Amygdala (tissue), 56 donors: Measurements from ENCODE around the gene ERG.

Experiments used
- DNase-seq, 56 donors: peaks; one replicate each; lab custom pipeline; 2025; lab: John Stamatoyannopoulos, UW

ERG gene

DNA sequence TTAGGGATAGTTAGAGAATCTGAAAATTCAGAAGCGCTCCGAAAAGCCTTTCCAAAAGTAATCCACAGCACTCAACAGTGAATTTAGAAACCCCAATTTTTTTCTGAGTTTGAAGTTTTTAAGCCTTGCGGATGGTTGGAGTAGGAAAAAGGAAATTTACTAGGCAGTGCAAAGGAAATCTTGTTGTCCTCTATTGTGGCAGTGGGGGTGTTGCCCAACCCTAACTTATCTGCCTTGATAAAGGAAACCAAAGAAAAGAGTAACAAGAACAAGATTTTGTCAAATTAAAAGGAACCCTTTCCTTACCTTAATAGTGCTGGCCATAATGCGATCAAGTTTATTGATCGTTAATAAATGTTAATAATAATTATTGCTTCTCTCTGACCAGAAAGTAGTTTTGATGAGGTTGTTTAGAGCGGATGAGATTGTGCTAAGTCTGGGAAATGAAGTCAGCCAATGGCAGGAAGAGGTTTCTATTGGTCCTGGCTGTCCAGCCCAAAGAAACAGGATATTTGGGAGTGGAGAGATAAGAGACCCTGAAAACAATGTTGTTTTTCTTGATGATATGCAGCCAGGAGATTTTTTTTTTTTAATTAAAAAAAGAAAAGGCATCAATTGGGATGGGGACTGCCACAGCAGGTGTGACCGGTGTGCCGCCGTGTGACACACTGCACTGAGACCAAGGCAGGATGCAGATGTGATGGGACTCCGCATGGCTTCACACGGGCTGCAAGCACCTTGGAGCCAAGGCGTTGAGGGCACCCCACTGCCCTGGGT, at the start of gene ERG:
TSS of gene ERG (minus strand) at position 421 of the 777 bp plus-strand sequence. CDS start at position 324, 97 bp downstream.
- no peak for DNase-seq

DNA sequence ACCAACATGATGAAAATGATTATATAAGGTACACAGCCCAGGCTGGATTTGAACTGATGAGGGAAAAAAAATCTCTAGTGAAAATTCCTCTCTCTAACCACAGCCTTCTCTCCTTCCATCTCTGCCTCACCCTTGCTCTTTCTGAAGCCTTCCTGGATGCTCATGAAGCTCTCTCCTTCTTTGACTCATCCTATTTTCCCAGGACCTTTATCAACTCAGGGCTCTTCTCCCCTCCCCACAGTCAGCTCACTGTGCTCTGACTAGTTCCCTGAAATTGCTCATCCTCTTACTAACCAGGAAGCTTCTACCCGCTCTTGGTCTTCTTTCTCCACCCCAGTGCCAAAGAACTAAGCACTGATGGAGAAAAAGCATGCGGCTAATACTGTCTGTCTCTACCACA, 46.4 kb upstream of the ERG start:
- no peak for DNase-seq

- no peak for DNase-seq
These were observed 44.0 kb upstream of the ERG start for GRCh38 chr21:38542263-38542662.

GRCh38 chr21:38538353-38538752, 40.1 kb upstream of the ERG start:
- no peak for DNase-seq

DNA sequence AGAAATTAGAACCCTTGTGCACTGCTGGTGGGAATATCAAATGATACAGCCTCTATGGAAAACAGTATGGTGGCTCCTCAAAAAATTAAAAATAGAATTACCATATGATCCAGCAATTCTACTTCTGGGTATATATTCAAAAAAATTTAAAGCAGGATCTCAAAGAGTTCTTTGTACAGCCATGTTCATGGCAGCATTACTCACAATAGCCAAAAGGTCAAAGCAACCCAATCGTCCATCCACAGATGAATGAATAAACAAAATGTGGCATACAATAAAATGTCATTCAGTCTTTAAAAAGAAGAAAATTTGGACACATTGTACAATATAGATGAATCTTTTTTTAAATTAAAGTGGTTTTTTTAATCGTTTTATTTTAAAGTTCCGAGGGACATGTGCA, 36.3 kb upstream of the ERG start:
- DNase-seq: no peak

DNA sequence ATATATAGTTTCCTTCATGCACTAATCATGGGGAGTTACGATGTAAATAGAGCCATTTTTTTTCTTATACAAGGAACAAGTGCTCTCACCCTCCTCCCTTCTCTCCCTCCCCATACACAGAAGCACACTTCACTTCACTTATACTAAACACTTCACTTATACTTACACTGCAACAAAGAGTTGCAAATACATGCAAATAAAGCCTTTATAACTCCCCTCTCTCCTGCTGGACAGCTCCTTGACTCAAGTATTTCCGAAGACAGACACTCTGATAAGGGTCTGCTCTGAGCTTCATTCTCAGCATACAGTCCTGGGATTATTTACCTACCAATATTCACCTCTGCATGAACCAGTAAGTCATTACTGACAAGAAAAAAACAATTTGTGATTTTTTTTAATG, 35.6 kb upstream of the ERG start:
- no peak for DNase-seq

- no peak for DNase-seq
These were observed 33.3 kb upstream of the ERG start for GRCh38 chr21:38531591-38531990.

- DNase-seq: no peak
These were observed 32.8 kb upstream of the ERG start for GRCh38 chr21:38531039-38531541.

- DNase-seq: no peak
These were observed 29.5 kb upstream of the ERG start for GRCh38 chr21:38527737-38528136.

DNA sequence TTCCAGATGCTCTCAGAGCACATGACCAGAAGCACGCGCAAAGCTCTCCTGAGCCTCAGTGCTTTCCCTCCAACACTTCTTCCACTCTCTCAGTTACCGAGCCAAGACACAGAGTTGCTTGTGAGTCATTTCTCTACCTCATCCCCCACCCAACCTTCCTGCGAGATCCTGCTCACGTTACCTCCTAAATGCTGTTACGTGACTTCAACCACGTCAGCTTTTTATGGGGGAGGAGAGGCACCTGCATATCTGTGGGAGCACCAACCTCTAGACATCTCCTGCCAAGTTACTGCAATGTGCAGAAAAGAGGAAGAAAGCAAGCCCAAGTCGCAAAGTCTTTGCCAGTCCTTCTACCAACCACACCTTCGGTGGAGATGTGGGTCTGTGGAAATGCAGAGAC, 27.2 kb upstream of the ERG start:
- no peak for DNase-seq

GRCh38 chr21:38524168-38525153, 26.2 kb upstream of the ERG start:
- DNase-seq: no peak

DNA sequence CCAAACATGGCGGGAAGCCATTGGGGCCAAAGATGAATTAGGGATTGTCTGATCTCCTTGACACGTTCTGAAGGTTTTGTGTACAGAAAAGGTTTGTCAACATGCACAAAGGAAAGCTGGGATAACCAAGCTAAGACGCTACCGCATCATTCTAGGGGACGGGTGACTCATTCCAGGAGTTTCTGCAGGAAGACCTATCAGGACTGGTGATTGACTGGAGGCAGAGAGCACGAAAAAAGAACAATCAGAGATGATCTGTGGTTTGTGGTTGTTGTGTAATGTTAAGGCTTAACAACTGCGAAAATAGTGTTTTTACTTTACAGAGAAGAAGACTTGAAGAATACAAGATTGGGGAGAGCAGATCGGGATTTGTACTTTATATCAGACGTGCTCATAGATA, 22.2 kb upstream of the ERG start:
- DNase-seq: no peak

GRCh38 chr21:38511662-38512243, 13.5 kb upstream of the ERG start:
- no peak for DNase-seq

DNA sequence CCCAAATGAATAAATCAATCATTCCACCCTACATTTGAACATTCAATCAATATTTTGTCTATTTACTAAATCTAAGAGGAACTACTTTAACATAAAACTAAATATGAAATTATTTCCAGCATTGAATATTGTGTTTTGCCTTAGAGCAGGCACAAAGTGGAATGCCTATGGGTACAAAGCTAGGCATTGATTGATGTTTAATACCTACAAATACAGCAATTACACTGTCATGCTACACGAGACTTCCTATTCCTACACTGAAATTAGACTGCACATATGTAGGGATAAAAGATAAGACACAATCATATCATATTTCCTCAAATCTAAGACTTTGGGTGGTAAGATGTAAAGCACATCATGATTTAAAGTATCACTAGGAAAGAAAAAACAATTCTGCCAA, 12.9 kb upstream of the ERG start:
- DNase-seq: no peak

DNA sequence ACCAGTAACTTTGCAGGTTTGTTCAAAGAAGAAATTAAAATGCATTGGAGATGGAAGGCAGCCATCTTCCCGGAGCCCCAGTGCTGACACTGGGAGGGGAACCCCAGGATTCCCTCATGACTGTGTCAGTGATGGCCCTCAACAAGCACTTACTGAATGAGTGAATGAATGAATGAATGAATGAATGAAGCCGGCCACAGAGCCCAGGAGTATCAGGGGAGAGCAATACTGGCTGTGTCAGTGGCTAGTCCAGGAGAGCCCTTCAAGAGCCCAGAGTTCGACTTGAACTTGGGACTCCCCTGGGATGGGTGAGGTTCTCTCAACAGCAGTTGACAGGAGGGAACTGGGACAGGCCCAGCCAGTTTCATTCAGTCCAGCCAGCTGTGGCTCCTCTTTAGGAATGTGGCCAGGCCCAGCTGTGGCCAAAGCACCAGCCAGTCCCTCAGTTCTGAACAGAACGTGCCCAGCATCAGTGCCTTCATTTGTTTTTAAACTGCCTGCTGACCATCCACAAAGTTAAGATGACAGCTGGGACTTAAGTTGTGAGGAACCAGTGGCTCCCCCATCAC, 9.2 kb upstream of the ERG start:
- DNase-seq: no peak

DNA sequence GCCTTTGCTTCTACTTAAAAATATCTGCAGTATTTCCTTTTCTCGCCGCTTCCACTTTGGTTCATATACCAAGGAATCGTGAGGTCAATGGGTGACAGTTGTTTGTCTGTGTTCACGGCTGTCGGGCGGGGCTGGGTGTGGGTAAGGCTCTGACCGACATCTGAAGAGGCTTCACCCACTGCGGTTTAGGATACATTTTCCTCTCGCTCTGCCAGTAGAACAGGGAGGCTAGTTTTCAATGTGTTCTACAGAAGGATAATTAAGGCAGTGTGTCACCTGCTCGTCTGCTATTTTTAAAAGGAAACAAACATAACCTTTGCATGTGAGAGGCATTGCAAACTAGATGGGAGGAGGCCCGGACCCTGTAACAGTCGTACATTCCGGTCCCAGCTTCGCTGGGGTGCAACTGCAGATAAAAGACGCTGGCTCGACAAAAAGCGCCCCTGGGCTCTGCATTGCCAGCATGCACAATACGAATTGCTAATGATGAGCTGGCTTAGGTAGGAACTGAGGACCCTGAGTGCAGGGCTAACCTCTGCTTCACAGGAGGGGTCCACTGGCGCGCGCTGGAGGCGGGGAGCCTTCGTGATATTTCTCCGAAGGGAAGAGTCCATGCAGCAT, 8.5 kb upstream of the ERG start:
- no peak for DNase-seq

DNA sequence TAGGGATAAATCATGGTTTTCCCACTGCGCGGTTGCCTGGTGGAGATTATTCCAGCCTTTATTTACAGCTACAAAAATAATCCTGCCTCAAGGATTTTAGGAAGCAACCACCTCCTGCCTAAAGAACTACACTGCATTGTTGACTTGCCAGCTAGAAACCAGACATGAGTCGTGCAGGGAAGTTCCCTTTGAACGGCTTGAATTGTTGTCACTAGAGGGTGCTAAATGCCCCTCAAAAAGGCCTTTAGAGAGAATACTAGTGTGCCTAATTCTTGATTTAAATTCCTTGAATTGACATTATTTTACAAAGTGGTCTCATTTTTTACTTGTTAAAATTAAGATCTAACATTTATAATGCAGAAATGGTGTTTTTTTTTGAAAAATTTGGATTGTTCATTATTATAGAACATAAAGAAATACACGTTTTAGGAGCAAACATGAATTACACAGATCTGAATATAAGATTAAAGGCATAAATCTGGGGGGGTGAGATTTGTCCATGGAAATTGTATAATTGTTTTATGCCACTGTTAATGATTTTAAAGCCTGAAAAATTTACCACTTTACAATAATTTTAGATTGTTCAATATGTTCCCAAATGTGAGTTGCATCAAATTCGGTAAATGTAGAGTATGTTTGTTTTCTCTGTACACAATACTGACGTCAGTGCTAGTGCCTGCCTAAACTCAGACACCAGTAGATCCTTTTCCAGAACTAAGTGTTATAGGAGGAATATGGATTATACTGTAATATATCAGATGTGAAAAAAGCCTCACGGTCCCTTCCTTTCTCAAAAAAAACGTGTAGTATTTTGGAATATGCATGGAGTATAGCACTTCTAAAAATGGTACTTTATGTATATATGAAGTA, 7.6 kb upstream of the ERG start:
- peak in 14 of 56 donors; percentile 1 to 49 (median 12) for DNase-seq

- no peak for DNase-seq
These were observed 5.8 kb upstream of the ERG start for GRCh38 chr21:38504066-38504465.

DNA sequence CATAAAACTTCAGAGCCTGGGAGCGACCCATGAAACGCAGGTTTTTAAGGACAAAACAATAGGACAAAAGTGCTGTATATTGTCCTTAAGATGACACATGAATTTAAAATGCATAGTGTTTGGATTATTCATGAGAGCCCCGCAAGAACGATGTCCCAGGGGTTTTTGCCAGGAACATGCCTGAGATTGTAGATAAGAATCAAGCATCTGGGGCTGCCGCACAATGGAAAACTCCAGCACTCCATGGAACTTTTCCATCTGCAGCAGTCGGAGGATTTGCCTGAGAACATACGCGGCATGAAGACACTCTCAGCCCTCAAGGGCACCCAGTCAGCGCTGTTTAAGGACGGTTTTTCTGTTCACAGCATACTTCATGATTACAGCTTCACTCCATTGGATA, 5.3 kb upstream of the ERG start:
- no peak for DNase-seq
